ENCODE measurements around the gene TIGD2.
"Not testable (repeated sequence)": the region's sequence is repeated elsewhere in the genome, so short reads cannot be mapped to it uniquely, and the experiment has no call there.

TIGD2 gene

GRCh38 chr4:89121387-89122068 lies 10.2 kb downstream of the TIGD2 start:
- DNase-seq, result no peak

GRCh38 chr4:89123451-89123851 lies 12.1 kb downstream of the TIGD2 start:
- DNase-seq, result no peak

GRCh38 chr4:89125901-89126782 lies 14.8 kb downstream of the TIGD2 start:
- no peak for DNase-seq

GRCh38 chr4:89129080-89129640 lies 17.8 kb downstream of the TIGD2 start:
- no peak for DNase-seq

GRCh38 chr4:89134775-89135319 lies 23.5 kb downstream of the TIGD2 start:
- no peak for DNase-seq

GRCh38 chr4:89136525-89136924 lies 25.2 kb downstream of the TIGD2 start:
- DNase-seq, result no peak

GRCh38 chr4:89137231-89137630 lies 25.9 kb downstream of the TIGD2 start:
- DNase-seq, result no peak

GRCh38 chr4:89137695-89138094 lies 26.4 kb downstream of the TIGD2 start:
- DNase-seq, result no peak

- DNase-seq, result no peak
Observed at GRCh38 chr4:89140168-89140759, 28.9 kb downstream of the TIGD2 start.

- DNase-seq, result no peak
Observed at GRCh38 chr4:89142691-89143669, 31.6 kb downstream of the TIGD2 start.

- not testable (repeated sequence) for DNase-seq
Observed at GRCh38 chr4:89144652-89145051, 33.3 kb downstream of the TIGD2 start.

GRCh38 chr4:89146196-89146595 lies 34.9 kb downstream of the TIGD2 start:
- DNase-seq, result no peak

GRCh38 chr4:89152972-89153371 lies 41.6 kb downstream of the TIGD2 start:
- no peak for DNase-seq

GRCh38 chr4:89156174-89156914 lies 45.0 kb downstream of the TIGD2 start:
- DNase-seq, result no peak

- DNase-seq, result no peak
Observed at GRCh38 chr4:89157488-89158024, 46.2 kb downstream of the TIGD2 start.

GRCh38 chr4:89158884-89159503 lies 47.7 kb downstream of the TIGD2 start:
- peak; percentile 47 for DNase-seq

- no peak for DNase-seq
Observed at GRCh38 chr4:89160806-89161205, 49.5 kb downstream of the TIGD2 start.

GRCh38 chr4:89161841-89162240 lies 50.5 kb downstream of the TIGD2 start:
- DNase-seq, result no peak

- DNase-seq, result no peak
Observed at GRCh38 chr4:89162496-89162895, 51.2 kb downstream of the TIGD2 start.

GRCh38 chr4:89162987-89163386 lies 51.7 kb downstream of the TIGD2 start:
- DNase-seq, result no peak
